ENCODE data around the gene SLC25A11. TPM values are rescaled to one million over a fixed set of nuclear protein-coding genes. Genes with fewer than 3 reads are reported as not detected.

SLC25A11 gene
- total and polyA plus RNA-seq, 2 experiments from 2014 or later = 59.5 to 78.7 TPM

GRCh38 chr17:4901108-4901647, 38.7 kb downstream of the SLC25A11 start:
- no peaks in the 10 kb centered on the region for H3K9me3 ChIP-seq (ENCODE audit: low read depth)
- no peak overlapping the region for H3K4me3 ChIP-seq
- peaks cover 7% of the 10 kb centered on the region for H3K4me1 ChIP-seq (ENCODE audit: insufficient read depth)
- H3K9me2 ChIP-seq (replicated peaks; ENCODE audit: insufficient read depth) = no peaks in the 10 kb centered on the region
- H3K27me3 ChIP-seq = no peaks in the 10 kb centered on the region
- H2AFZ ChIP-seq = no peak overlapping the region
- H3K79me2 ChIP-seq = no peaks in the 10 kb centered on the region
- H3K4me2 ChIP-seq = no peak overlapping the region
- no peak for DNase-seq (ENCODE audit: low spot score)
- H3K27ac ChIP-seq = no peak overlapping the region
- H4K20me1 ChIP-seq (ENCODE audit: insufficient read depth, poor library complexity, severe bottlenecking) = no peaks in the 10 kb centered on the region
- H3K36me3 ChIP-seq (replicated peaks; ENCODE audit: insufficient read depth, low read depth) = no peaks in the 10 kb centered on the region
- WGBS (ENCODE audit: low lambda C conversion rate, missing lambda C conversion rate) = 93% methylated on average over 37 of the region's 37 CpGs
- no peak for TF ChIP-seq EZH2phosphoT487 (IDR thresholded peaks at IDR 0.05; ENCODE audit: low read depth, severe bottlenecking, unreplicated experiment)
- no peak for TF ChIP-seq EZH2 (IDR thresholded peaks at IDR 0.05; ENCODE audit: borderline replicate concordance)
- no peak for TF ChIP-seq CTCF (IDR thresholded peaks at IDR 0.05; ENCODE audit: poor library complexity)

GRCh38 chr17:4900231-4901107, 39.4 kb downstream of the SLC25A11 start:
- 67% methylated on average over 64 of the region's 65 CpGs for WGBS (ENCODE audit: low lambda C conversion rate, missing lambda C conversion rate)
- no peak for DNase-seq (ENCODE audit: low spot score)
- H3K27me3 ChIP-seq = no peaks in the 10 kb centered on the region
- H3K4me2 ChIP-seq = peak overlapping the region; percentile 95
- H2AFZ ChIP-seq = no peak overlapping the region
- H3K4me3 ChIP-seq = peak overlapping the region; percentile 70
- H3K36me3 ChIP-seq (replicated peaks; ENCODE audit: insufficient read depth, low read depth) = no peaks in the 10 kb centered on the region
- H3K79me2 ChIP-seq = no peaks in the 10 kb centered on the region
- TF ChIP-seq CTCF (IDR thresholded peaks at IDR 0.05; ENCODE audit: poor library complexity) (no peak), EZH2 (IDR thresholded peaks at IDR 0.05; ENCODE audit: borderline replicate concordance) (no peak), EZH2phosphoT487 (IDR thresholded peaks at IDR 0.05; ENCODE audit: low read depth, severe bottlenecking, unreplicated experiment) (no peak)
- peaks cover 7% of the 10 kb centered on the region for H3K4me1 ChIP-seq (ENCODE audit: insufficient read depth)
- H3K9me2 ChIP-seq (replicated peaks; ENCODE audit: insufficient read depth) = no peaks in the 10 kb centered on the region
- H3K27ac ChIP-seq = no peak overlapping the region
- H4K20me1 ChIP-seq (ENCODE audit: insufficient read depth, poor library complexity, severe bottlenecking) = no peaks in the 10 kb centered on the region
- H3K9me3 ChIP-seq (ENCODE audit: low read depth) = no peaks in the 10 kb centered on the region

- peak within 1 kb of the TSS; percentile 95 for H3K4me2 ChIP-seq
- no peaks in the 10 kb centered on the region for H3K27me3 ChIP-seq
- H3K4me3 ChIP-seq = peak within 1 kb of the TSS; percentile 70
- H4K20me1 ChIP-seq (ENCODE audit: insufficient read depth, poor library complexity, severe bottlenecking) = no peaks in the 10 kb centered on the region
- peak; percentile 94 for DNase-seq (ENCODE audit: low spot score)
- no peak for TF ChIP-seq CTCF (IDR thresholded peaks at IDR 0.05; ENCODE audit: poor library complexity)
- no peak for TF ChIP-seq EZH2phosphoT487 (IDR thresholded peaks at IDR 0.05; ENCODE audit: low read depth, severe bottlenecking, unreplicated experiment)
- no peak for TF ChIP-seq EZH2 (IDR thresholded peaks at IDR 0.05; ENCODE audit: borderline replicate concordance)
- peaks cover 7% of the 10 kb centered on the region for H3K4me1 ChIP-seq (ENCODE audit: insufficient read depth)
- no peaks in the 10 kb centered on the region for H3K36me3 ChIP-seq (replicated peaks; ENCODE audit: insufficient read depth, low read depth)
- peak within 1 kb of the TSS; percentile 87 for H2AFZ ChIP-seq
- H3K9me2 ChIP-seq (replicated peaks; ENCODE audit: insufficient read depth) = no peaks in the 10 kb centered on the region
- H3K79me2 ChIP-seq = no peaks in the 10 kb centered on the region
- H3K9me3 ChIP-seq (ENCODE audit: low read depth) = no peaks in the 10 kb centered on the region
- 28% methylated on average over 40 of the region's 60 CpGs for WGBS (ENCODE audit: low lambda C conversion rate, missing lambda C conversion rate)
- peak within 1 kb of the TSS; percentile 47 for H3K27ac ChIP-seq
These were observed 40.3 kb downstream of the SLC25A11 start, which contains the start of gene C17orf107 for GRCh38 chr17:4899341-4900230. Gene C17orf107, plus strand, starts transcription at chr17:4899536. Its CDS starts 227 bp downstream, at chr17:4899763.
